Measurements from ENCODE around the gene SCP2D1.

SCP2D1 gene

GRCh38 chr20:18811186-18811585 is 2.4 kb upstream of the SCP2D1 start:
- H3K9me3 ChIP-seq (ENCODE audit: control insufficient read depth, low read length), result no peaks in the 10 kb centered on the region
- no peaks in the 10 kb centered on the region for H3K27me3 ChIP-seq (replicated peaks; ENCODE audit: control insufficient read depth, insufficient read depth, low read length, poor library complexity, severe bottlenecking)
- H3K4me3 ChIP-seq (ENCODE audit: insufficient read depth, low read depth, low read length, poor library complexity, severe bottlenecking), result no peak overlapping the region
- H3K4me1 ChIP-seq (ENCODE audit: control insufficient read depth, insufficient read depth, low read length, poor library complexity, severe bottlenecking), result no peaks in the 10 kb centered on the region
- no peak for DNase-seq
- H3K36me3 ChIP-seq (ENCODE audit: control insufficient read depth, insufficient read depth, low read length), result no peaks in the 10 kb centered on the region
- H3K27ac ChIP-seq (ENCODE audit: insufficient read depth, low read length, poor library complexity, severe bottlenecking), result no peak overlapping the region

GRCh38 chr20:18811904-18812303 is 1.7 kb upstream of the SCP2D1 start:
- no peaks in the 10 kb centered on the region for H3K9me3 ChIP-seq (ENCODE audit: control insufficient read depth, low read length)
- no peaks in the 10 kb centered on the region for H3K36me3 ChIP-seq (ENCODE audit: control insufficient read depth, insufficient read depth, low read length)
- H3K27me3 ChIP-seq (replicated peaks; ENCODE audit: control insufficient read depth, insufficient read depth, low read length, poor library complexity, severe bottlenecking), result no peaks in the 10 kb centered on the region
- no peak for DNase-seq
- H3K4me3 ChIP-seq (ENCODE audit: insufficient read depth, low read depth, low read length, poor library complexity, severe bottlenecking), result no peak overlapping the region
- H3K4me1 ChIP-seq (ENCODE audit: control insufficient read depth, insufficient read depth, low read length, poor library complexity, severe bottlenecking), result no peaks in the 10 kb centered on the region
- H3K27ac ChIP-seq (ENCODE audit: insufficient read depth, low read length, poor library complexity, severe bottlenecking), result no peak overlapping the region

- H3K4me1 ChIP-seq (ENCODE audit: control insufficient read depth, insufficient read depth, low read length, poor library complexity, severe bottlenecking), result no peaks in the 10 kb centered on the region
- no peak for DNase-seq
- H3K27me3 ChIP-seq (replicated peaks; ENCODE audit: control insufficient read depth, insufficient read depth, low read length, poor library complexity, severe bottlenecking), result no peaks in the 10 kb centered on the region
- H3K36me3 ChIP-seq (ENCODE audit: control insufficient read depth, insufficient read depth, low read length), result no peaks in the 10 kb centered on the region
- no peak overlapping the region for H3K27ac ChIP-seq (ENCODE audit: insufficient read depth, low read length, poor library complexity, severe bottlenecking)
- no peak overlapping the region for H3K4me3 ChIP-seq (ENCODE audit: insufficient read depth, low read depth, low read length, poor library complexity, severe bottlenecking)
- H3K9me3 ChIP-seq (ENCODE audit: control insufficient read depth, low read length), result no peaks in the 10 kb centered on the region
Measured at GRCh38 chr20:18815194-18815942, 1.8 kb downstream of the SCP2D1 start.

- DNase-seq, result no peak
- Histone ChIP-seq H3K4me3 (ENCODE audit: insufficient read depth, low read depth, low read length, poor library complexity, severe bottlenecking) (no peak overlapping the region), H3K27me3 (replicated peaks; ENCODE audit: control insufficient read depth, insufficient read depth, low read length, poor library complexity, severe bottlenecking) (no peaks in the 10 kb centered on the region), H3K36me3 (ENCODE audit: control insufficient read depth, insufficient read depth, low read length) (no peaks in the 10 kb centered on the region), H3K4me1 (ENCODE audit: control insufficient read depth, insufficient read depth, low read length, poor library complexity, severe bottlenecking) (no peaks in the 10 kb centered on the region), H3K9me3 (ENCODE audit: control insufficient read depth, low read length) (no peaks in the 10 kb centered on the region), H3K27ac (ENCODE audit: insufficient read depth, low read length, poor library complexity, severe bottlenecking) (no peak overlapping the region)
Measured at GRCh38 chr20:18822832-18823231, 9.2 kb downstream of the SCP2D1 start.

- DNase-seq, result no peak
- Histone ChIP-seq H3K36me3 (ENCODE audit: control insufficient read depth, insufficient read depth, low read length) (no peaks in the 10 kb centered on the region), H3K4me3 (ENCODE audit: insufficient read depth, low read depth, low read length, poor library complexity, severe bottlenecking) (no peak overlapping the region), H3K9me3 (ENCODE audit: control insufficient read depth, low read length) (no peaks in the 10 kb centered on the region), H3K4me1 (ENCODE audit: control insufficient read depth, insufficient read depth, low read length, poor library complexity, severe bottlenecking) (no peaks in the 10 kb centered on the region), H3K27ac (ENCODE audit: insufficient read depth, low read length, poor library complexity, severe bottlenecking) (no peak overlapping the region), H3K27me3 (replicated peaks; ENCODE audit: control insufficient read depth, insufficient read depth, low read length, poor library complexity, severe bottlenecking) (no peaks in the 10 kb centered on the region)
Measured at GRCh38 chr20:18831830-18832499, 18.4 kb downstream of the SCP2D1 start.

GRCh38 chr20:18832546-18833200 is 19.1 kb downstream of the SCP2D1 start:
- no peak overlapping the region for H3K27ac ChIP-seq (ENCODE audit: insufficient read depth, low read length, poor library complexity, severe bottlenecking)
- no peak for DNase-seq
- H3K4me3 ChIP-seq (ENCODE audit: insufficient read depth, low read depth, low read length, poor library complexity, severe bottlenecking), result no peak overlapping the region
- no peaks in the 10 kb centered on the region for H3K9me3 ChIP-seq (ENCODE audit: control insufficient read depth, low read length)
- no peaks in the 10 kb centered on the region for H3K4me1 ChIP-seq (ENCODE audit: control insufficient read depth, insufficient read depth, low read length, poor library complexity, severe bottlenecking)
- H3K36me3 ChIP-seq (ENCODE audit: control insufficient read depth, insufficient read depth, low read length), result no peaks in the 10 kb centered on the region
- no peaks in the 10 kb centered on the region for H3K27me3 ChIP-seq (replicated peaks; ENCODE audit: control insufficient read depth, insufficient read depth, low read length, poor library complexity, severe bottlenecking)

GRCh38 chr20:18835466-18836256 is 22.1 kb downstream of the SCP2D1 start:
- Histone ChIP-seq H3K27ac (ENCODE audit: insufficient read depth, low read length, poor library complexity, severe bottlenecking) (no peak overlapping the region), H3K4me3 (ENCODE audit: insufficient read depth, low read depth, low read length, poor library complexity, severe bottlenecking) (no peak overlapping the region), H3K9me3 (ENCODE audit: control insufficient read depth, low read length) (no peaks in the 10 kb centered on the region), H3K4me1 (ENCODE audit: control insufficient read depth, insufficient read depth, low read length, poor library complexity, severe bottlenecking) (no peaks in the 10 kb centered on the region), H3K36me3 (ENCODE audit: control insufficient read depth, insufficient read depth, low read length) (no peaks in the 10 kb centered on the region), H3K27me3 (replicated peaks; ENCODE audit: control insufficient read depth, insufficient read depth, low read length, poor library complexity, severe bottlenecking) (no peaks in the 10 kb centered on the region)
- DNase-seq, result no peak

- no peaks in the 10 kb centered on the region for H3K27me3 ChIP-seq (replicated peaks; ENCODE audit: control insufficient read depth, insufficient read depth, low read length, poor library complexity, severe bottlenecking)
- H3K36me3 ChIP-seq (ENCODE audit: control insufficient read depth, insufficient read depth, low read length), result no peaks in the 10 kb centered on the region
- no peaks in the 10 kb centered on the region for H3K4me1 ChIP-seq (ENCODE audit: control insufficient read depth, insufficient read depth, low read length, poor library complexity, severe bottlenecking)
- DNase-seq, result no peak
- no peaks in the 10 kb centered on the region for H3K9me3 ChIP-seq (ENCODE audit: control insufficient read depth, low read length)
- no peak overlapping the region for H3K4me3 ChIP-seq (ENCODE audit: insufficient read depth, low read depth, low read length, poor library complexity, severe bottlenecking)
- H3K27ac ChIP-seq (ENCODE audit: insufficient read depth, low read length, poor library complexity, severe bottlenecking), result no peak overlapping the region
Measured at GRCh38 chr20:18837718-18838117, 24.1 kb downstream of the SCP2D1 start.

- H3K4me3 ChIP-seq (ENCODE audit: insufficient read depth, low read depth, low read length, poor library complexity, severe bottlenecking), result no peak overlapping the region
- no peaks in the 10 kb centered on the region for H3K36me3 ChIP-seq (ENCODE audit: control insufficient read depth, insufficient read depth, low read length)
- DNase-seq, result no peak
- no peak overlapping the region for H3K27ac ChIP-seq (ENCODE audit: insufficient read depth, low read length, poor library complexity, severe bottlenecking)
- H3K27me3 ChIP-seq (replicated peaks; ENCODE audit: control insufficient read depth, insufficient read depth, low read length, poor library complexity, severe bottlenecking), result no peaks in the 10 kb centered on the region
- no peaks in the 10 kb centered on the region for H3K4me1 ChIP-seq (ENCODE audit: control insufficient read depth, insufficient read depth, low read length, poor library complexity, severe bottlenecking)
- no peaks in the 10 kb centered on the region for H3K9me3 ChIP-seq (ENCODE audit: control insufficient read depth, low read length)
Measured at GRCh38 chr20:18839507-18840247, 26.1 kb downstream of the SCP2D1 start.

Data from effector memory CD4-positive, alpha-beta T cell (primary cell).